ENCODE data around the gene SSBP3.

The SSBP3 gene

GRCh38 chr1:54277451-54278341, 128.5 kb downstream of the SSBP3 start:
- Histone ChIP-seq H3K27ac (ENCODE audit: low read length) (no peak overlapping the region), H3K27me3 (ENCODE audit: low read depth, low read length) (no peaks in the 10 kb centered on the region), H3K4me3 (ENCODE audit: low read length) (no peak overlapping the region), H3K9me3 (ENCODE audit: insufficient read depth, low read length) (no peaks in the 10 kb centered on the region), H3K79me2 (ENCODE audit: low read length) (no peaks in the 10 kb centered on the region), H3K36me3 (replicated peaks; ENCODE audit: low read depth, low read length) (no peaks in the 10 kb centered on the region), H4K20me1 (ENCODE audit: insufficient read depth, low read length) (no peaks in the 10 kb centered on the region), H3K4me1 (ENCODE audit: low read length) (peaks cover 10% of the 10 kb centered on the region), H3K9ac (ENCODE audit: low read length) (no peak overlapping the region), H3K4me2 (ENCODE audit: low read length) (no peak overlapping the region), H2AFZ (ENCODE audit: low read depth, low read length) (no peak overlapping the region)
- TF ChIP-seq EZH2phosphoT487 (IDR thresholded peaks at IDR 0.05; ENCODE audit: low read depth): no peak
- TF ChIP-seq, protein P1, sequence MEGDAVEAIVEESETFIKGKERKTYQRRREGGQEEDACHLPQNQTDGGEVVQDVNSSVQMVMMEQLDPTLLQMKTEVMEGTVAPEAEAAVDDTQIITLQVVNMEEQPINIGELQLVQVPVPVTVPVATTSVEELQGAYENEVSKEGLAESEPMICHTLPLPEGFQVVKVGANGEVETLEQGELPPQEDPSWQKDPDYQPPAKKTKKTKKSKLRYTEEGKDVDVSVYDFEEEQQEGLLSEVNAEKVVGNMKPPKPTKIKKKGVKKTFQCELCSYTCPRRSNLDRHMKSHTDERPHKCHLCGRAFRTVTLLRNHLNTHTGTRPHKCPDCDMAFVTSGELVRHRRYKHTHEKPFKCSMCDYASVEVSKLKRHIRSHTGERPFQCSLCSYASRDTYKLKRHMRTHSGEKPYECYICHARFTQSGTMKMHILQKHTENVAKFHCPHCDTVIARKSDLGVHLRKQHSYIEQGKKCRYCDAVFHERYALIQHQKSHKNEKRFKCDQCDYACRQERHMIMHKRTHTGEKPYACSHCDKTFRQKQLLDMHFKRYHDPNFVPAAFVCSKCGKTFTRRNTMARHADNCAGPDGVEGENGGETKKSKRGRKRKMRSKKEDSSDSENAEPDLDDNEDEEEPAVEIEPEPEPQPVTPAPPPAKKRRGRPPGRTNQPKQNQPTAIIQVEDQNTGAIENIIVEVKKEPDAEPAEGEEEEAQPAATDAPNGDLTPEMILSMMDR (IDR thresholded peaks at IDR 0.05; ENCODE audit: low read depth, low read length): no peak

DNA sequence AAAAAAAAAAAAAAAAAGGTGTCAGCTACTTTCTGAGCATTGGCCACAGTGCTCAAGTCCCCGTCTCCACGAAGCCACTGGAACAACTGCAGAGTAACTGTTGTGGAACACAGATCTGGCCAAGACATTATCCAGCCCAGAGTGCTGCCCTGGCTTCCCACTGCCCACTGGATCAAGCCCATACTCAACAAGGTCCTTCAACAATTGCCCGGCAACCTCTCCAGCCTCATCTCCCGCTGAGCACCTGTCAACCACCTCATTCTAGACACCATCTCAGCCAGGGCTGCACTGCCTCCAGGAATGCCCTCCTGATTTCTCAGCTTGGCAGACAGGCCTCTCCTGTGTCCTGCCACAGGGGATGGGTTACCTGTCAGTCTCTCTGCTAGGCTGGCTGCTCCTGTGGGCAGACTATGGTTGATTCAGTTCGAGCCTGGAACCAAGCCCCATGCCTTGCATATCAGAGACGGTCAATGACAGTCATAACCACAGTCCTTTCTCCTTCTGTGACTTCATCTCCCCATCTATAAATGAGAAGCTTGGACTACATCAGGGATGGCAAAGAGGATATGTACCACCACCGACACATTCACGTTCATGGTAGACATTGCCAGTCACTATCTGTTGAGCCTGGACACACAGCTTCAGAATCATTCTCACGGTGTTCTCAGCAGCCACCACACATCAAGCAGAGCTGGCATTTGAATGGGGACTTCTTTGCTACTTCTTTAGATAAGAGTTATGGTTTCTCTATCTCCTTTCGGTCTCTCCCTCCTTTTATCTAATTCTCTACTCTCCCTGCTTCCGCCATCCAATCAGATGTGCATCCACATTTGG, 129.4 kb downstream of the SSBP3 start:
- Histone ChIP-seq H3K27me3 (ENCODE audit: low read depth, low read length) (no peaks in the 10 kb centered on the region), H3K4me2 (ENCODE audit: low read length) (no peak overlapping the region), H3K27ac (ENCODE audit: low read length) (no peak overlapping the region), H3K4me3 (ENCODE audit: low read length) (no peak overlapping the region), H3K36me3 (replicated peaks; ENCODE audit: low read depth, low read length) (no peaks in the 10 kb centered on the region), H3K79me2 (ENCODE audit: low read length) (no peaks in the 10 kb centered on the region), H3K4me1 (ENCODE audit: low read length) (peaks cover 13% of the 10 kb centered on the region), H4K20me1 (ENCODE audit: insufficient read depth, low read length) (no peaks in the 10 kb centered on the region), H3K9me3 (ENCODE audit: insufficient read depth, low read length) (no peaks in the 10 kb centered on the region), H2AFZ (ENCODE audit: low read depth, low read length) (no peak overlapping the region), H3K9ac (ENCODE audit: low read length) (no peak overlapping the region)
- no peak for TF ChIP-seq EZH2phosphoT487 (IDR thresholded peaks at IDR 0.05; ENCODE audit: low read depth)
- TF ChIP-seq, protein P1 (IDR thresholded peaks at IDR 0.05; ENCODE audit: low read depth, low read length): no peak

DNA sequence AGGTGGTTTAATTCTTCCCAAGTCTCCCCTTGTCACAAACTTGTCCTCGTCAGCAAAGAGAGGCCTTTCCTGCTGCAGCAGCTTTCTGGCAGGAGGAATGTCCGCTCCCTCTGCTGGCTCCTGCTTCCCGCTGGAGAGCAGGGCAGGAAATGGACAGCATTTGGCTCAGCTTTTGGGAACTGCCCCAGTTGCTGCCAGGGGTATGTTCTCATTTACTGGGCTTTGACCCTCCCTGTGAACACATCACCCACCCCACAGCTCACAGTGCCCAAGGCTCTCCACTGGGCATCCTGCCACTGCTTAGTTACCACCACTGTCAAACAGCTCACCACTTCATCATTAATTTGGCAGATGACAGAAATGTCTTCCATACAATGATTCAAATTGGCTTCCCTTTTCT, 130.8 kb downstream of the SSBP3 start:
- no peak overlapping the region for H3K27ac ChIP-seq (ENCODE audit: low read length)
- TF ChIP-seq, protein P1 (IDR thresholded peaks at IDR 0.05; ENCODE audit: low read depth, low read length): no peak
- TF ChIP-seq EZH2phosphoT487 (IDR thresholded peaks at IDR 0.05; ENCODE audit: low read depth): no peak
- no peaks in the 10 kb centered on the region for H3K36me3 ChIP-seq (replicated peaks; ENCODE audit: low read depth, low read length)
- no peaks in the 10 kb centered on the region for H4K20me1 ChIP-seq (ENCODE audit: insufficient read depth, low read length)
- no peak overlapping the region for H3K4me2 ChIP-seq (ENCODE audit: low read length)
- no peaks in the 10 kb centered on the region for H3K9me3 ChIP-seq (ENCODE audit: insufficient read depth, low read length)
- H2AFZ ChIP-seq (ENCODE audit: low read depth, low read length): no peak overlapping the region
- peaks cover 13% of the 10 kb centered on the region for H3K4me1 ChIP-seq (ENCODE audit: low read length)
- H3K27me3 ChIP-seq (ENCODE audit: low read depth, low read length): no peaks in the 10 kb centered on the region
- H3K9ac ChIP-seq (ENCODE audit: low read length): no peak overlapping the region
- no peak overlapping the region for H3K4me3 ChIP-seq (ENCODE audit: low read length)
- H3K79me2 ChIP-seq (ENCODE audit: low read length): no peaks in the 10 kb centered on the region

DNA sequence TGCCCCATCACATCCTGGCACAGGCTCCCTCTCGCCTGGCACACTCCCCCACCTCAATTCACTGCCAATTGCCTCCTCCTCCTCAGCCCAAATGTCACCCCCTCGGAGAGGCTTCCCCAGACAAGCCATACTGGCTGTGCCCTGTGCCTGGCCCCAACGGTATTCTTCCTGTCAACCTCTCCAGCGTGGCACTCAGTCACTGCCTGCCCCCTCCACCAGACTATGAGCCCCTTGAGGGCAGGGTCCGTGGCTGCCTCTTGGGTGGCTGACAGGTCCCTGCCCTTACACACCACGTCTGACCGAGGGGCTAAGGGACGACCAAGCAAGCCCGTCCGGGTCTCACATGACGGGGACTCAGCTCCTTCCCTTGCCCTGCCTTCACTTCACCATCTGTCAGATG, 131.3 kb downstream of the SSBP3 start:
- Histone ChIP-seq H3K36me3 (replicated peaks; ENCODE audit: low read depth, low read length) (no peaks in the 10 kb centered on the region), H2AFZ (ENCODE audit: low read depth, low read length) (no peak overlapping the region), H3K4me2 (ENCODE audit: low read length) (no peak overlapping the region), H3K4me1 (ENCODE audit: low read length) (peaks cover 13% of the 10 kb centered on the region), H4K20me1 (ENCODE audit: insufficient read depth, low read length) (no peaks in the 10 kb centered on the region), H3K79me2 (ENCODE audit: low read length) (no peaks in the 10 kb centered on the region), H3K4me3 (ENCODE audit: low read length) (no peak overlapping the region), H3K9ac (ENCODE audit: low read length) (no peak overlapping the region), H3K27me3 (ENCODE audit: low read depth, low read length) (no peaks in the 10 kb centered on the region), H3K9me3 (ENCODE audit: insufficient read depth, low read length) (no peaks in the 10 kb centered on the region), H3K27ac (ENCODE audit: low read length) (no peak overlapping the region)
- TF ChIP-seq, protein P1 (IDR thresholded peaks at IDR 0.05; ENCODE audit: low read depth, low read length): no peak
- TF ChIP-seq EZH2phosphoT487 (IDR thresholded peaks at IDR 0.05; ENCODE audit: low read depth): no peak
